Stimulated activated CD4-positive, alpha-beta T cell treated with anti-CD3 and anti-CD28 coated beads, TNF-alpha, amount 100 ng/mL, for 4 hours (primary cell): ENCODE data around the gene PSMD8.
"Not testable (repeated sequence)": the region's sequence is repeated elsewhere in the genome, so short reads cannot be mapped to it uniquely, and the experiment has no call there.

Source experiments
- DNase-seq, 3 experiments: peaks; one replicate each; pipeline ENCODE4 v3.0.0-alpha.2; 2020; ENCODE audit warnings: low read depth in 3 of 3

The PSMD8 gene

DNA sequence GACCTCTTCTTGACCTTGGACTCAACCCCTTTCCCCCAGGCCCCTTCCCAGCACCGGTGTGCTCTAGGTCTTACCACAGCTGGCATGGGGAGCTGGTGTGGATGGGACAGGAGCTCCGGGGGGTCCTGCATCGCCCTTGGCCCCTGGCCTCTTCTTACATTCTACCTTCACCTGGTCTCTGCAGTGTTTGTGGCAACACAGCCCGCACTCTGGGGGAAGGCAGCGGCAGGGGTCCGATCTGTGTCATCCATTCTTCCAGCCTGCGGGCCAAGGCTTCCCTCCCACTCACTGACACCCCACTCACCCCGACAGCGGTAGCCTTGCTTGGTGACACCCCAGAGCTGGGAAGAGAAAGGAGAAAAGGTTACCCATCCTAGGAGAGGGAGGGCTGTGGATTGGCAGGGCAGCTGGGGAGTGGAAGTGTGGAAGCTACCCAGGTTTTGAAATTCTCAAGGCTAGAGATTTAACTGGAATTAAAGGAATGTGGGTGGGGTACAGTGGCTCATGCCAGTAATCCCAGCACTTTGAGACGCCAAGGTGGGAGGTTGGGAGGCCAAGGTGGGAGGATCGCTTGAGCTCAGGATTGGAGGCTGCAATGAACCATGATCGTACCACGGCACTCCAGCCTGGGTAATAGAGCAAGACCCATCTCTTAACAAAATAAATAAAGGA lies 36.8 kb downstream of the PSMD8 start:
- DNase-seq: no peak

GRCh38 chr19:38411898-38412297 lies 37.5 kb downstream of the PSMD8 start:
- DNase-seq: not testable (repeated sequence)

GRCh38 chr19:38412491-38412890 lies 38.1 kb downstream of the PSMD8 start:
- no peak for DNase-seq

DNA sequence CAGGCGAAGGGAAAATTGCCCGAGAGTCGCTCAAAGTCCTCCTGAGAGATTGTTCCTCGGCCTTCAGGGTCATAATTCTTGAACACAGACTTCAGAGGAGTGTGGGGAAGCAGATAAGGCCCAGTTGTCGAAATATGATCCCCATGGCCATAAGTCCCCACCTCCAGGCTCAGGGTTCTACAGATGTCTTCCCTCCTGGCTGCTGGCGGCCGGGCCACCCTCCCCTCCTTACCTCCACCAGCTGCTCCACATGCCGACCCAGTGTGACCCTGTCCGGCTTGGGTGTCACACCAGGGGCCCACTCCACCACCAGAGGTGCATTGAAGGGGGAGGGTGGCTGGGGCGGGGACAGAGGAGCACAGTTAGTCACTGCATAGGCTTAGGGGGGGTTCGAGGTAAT lies 38.6 kb downstream of the PSMD8 start:
- no peak for DNase-seq

GRCh38 chr19:38413416-38413815 lies 39.0 kb downstream of the PSMD8 start:
- no peak for DNase-seq

- no peak for DNase-seq
Measured at GRCh38 chr19:38417146-38417543, 42.8 kb downstream of the PSMD8 start.

DNA sequence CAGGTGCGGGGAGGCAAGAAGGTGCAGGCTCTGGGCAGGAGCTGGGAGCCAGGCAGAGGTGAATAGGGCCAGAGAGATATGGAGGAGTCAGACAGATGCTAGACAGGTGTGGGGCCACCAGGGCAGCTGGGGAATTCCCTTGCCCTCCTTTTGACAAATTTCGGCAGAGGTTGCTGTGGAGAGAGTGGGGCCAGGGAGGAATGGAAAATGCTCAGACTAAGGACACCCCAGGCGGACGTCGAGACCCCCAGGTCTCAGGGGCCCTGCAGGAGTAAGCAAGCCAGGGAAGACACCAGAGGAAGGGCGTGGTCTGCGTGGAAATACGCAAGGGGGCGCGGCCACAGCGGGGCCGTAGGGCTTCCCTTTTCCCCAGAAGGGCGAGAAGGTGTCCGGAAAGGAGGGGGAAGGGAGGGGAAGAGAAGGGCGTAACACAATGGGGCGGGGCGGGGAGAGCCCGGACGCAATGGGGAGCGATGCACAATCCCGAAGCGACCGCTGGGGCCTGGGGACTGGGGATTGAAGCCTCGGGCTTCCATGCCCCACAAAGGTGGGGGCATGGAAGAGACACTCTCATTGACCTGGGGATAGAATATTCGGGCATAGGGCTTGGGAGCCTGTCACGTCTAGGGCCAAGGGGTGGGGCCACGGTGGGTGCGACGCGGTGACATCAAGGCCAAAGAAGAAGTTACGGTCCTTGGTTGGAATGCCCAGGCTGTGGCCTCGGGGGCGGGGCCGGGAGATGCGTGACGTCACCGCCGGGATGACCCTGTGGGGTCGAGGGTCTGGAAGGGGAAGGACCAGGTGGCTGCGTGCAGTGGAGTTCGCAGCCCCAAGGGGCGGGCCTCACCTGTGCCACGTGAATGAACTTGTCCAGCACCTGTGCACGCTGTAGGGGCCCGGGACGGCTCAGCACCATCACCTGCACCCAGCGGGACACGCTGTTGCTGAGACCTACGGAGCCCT lies 43.5 kb downstream of the PSMD8 start:
- DNase-seq: peak in 1 of 3 experiments; percentile 35

DNA sequence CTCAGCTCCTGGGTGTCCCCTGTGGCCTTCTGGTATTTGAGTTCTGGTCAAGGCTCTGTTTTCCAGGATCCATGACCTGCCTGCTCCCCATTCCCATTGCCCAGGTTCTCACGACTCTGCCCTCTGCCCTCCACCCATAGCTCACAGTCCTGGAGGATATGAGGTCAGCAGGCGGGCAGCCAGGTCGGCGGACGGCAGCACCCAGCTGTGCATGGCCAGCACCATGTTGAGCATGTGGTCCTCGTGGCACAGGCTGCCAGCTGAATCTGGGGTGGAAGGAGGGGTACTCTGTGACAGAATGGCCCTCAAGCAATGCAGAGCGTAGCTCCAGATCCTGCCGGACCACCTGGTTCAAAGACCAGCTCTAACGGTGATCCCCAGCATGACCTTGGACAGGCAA lies 46.6 kb downstream of the PSMD8 start:
- DNase-seq: no peak

- DNase-seq: no peak
Measured at GRCh38 chr19:38421856-38422255, 47.5 kb downstream of the PSMD8 start.

DNA sequence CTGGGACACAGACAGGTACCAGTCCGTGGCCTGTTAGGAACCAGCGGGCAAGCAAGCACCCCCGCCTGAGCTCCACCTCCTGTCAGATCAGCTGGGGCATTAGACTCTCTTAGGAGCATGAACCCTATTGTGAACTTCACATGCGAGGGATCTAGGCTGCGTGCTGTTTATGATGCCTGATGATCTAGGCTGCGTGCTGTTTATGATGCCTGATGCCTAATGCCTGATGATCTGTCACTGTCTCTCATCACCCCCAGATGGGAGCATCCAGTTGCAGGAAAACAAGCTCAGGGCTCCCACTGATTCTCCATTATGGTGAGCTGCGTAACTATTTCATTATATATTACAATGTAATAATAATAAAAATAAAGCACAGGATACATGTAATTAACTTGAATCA lies 48.1 kb downstream of the PSMD8 start:
- no peak for DNase-seq

- DNase-seq: no peak
Measured at GRCh38 chr19:38424272-38424671, 49.9 kb downstream of the PSMD8 start.

GRCh38 chr19:38425222-38425809 lies 50.9 kb downstream of the PSMD8 start:
- DNase-seq: no peak

DNA sequence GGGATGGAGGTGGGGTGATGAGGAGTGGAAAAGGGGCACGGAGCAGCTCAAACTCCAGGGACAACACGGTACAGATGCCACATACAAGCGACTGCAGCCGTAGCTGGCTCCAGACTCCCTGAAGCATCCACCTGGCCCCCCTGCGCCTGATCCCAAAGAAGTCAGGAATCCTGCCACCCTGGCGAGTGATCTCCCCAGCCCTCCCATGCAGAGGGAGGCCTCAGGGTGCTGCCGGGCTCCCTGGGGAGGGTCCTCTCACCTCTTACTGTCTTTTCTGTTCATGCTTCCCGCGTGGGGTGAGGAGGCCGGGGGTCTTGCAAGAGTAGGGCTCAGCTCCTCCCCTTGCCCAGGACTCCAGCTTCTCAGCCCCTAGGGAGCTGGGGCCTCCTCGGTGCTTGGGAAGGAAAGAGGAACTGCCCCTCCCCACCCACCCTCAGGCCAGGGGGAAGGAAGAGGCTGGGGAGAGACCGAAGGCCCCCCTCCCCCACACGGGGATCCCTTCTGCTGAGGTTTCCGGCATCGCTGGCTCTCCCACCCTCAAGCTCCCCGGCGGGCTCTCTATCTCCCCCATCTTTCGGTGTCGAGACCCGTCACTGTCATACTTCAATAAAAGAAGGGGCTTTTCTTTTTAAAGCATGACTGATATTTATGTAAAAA lies 51.6 kb downstream of the PSMD8 start, which contains the start of gene RASGRP4:
TSS of gene RASGRP4 (minus strand) at position 410 of the 657 bp plus-strand sequence. CDS start at position 282, 128 bp downstream.
- no peak for DNase-seq

DNA sequence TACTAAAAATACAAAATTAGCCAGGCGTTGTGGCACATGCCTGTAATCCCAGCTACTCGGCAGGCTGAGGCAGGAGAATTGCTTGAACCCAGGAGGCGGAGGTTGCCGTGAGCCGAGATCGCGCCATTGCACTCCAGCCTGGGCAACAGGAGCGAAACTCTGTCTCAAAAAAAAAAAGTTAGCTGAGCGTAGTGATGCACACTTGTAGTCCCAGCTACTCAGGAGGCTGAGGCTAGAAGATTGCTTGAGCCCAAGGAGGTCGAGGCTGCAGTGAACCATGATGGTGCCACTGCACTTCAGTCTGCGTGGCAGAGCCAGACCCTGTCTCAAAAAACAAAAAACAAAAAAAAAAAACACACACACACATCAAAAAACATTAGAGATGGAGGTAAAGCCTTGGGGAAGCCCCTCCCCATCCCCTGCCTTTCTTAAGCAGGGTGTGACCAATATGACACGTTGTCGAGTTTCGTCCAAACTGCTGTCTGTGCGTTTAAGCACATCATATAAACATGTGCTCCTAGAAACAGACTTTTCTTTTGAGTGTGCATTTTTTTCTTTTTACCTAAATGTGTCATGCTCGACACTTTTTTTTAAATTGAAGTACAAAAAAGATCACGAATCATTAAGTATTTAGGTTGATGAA lies 52.8 kb downstream of the PSMD8 start:
- not testable (repeated sequence) for DNase-seq

DNA sequence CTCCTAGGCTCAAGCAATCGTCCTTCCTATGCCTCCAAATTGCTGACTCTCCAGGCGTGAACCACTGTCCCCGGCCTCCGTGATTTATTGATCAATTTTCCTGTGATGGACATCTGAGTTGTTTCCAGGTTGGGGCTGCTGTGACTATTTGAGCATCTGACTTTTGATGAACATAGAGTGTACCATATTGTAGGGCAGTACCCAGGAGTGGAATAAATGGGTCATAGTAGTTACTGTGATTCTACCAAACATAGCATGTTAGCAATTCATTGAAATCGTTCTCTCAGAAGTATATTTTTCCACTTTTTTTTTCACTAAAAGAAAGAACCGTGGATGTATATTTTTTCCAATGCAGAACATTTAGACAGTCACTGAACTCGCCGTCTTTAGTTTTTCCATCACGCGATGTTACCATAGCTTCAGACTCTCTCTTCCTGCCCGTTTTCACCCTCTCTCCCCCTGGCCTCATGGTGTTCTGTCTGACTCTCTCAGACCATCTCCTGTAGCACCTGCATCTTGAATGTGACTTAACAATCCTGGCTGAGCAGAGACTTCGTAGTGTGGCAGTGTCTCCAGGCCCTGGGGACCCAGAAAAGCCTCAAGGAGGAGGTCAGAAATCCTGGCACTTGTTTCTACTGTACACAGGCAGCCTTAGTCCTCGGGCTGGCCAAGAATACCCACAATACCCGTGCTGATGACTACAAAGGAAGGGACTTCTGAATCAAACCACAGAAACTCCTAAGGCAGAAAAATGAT lies 54.9 kb downstream of the PSMD8 start:
- DNase-seq: no peak

DNA sequence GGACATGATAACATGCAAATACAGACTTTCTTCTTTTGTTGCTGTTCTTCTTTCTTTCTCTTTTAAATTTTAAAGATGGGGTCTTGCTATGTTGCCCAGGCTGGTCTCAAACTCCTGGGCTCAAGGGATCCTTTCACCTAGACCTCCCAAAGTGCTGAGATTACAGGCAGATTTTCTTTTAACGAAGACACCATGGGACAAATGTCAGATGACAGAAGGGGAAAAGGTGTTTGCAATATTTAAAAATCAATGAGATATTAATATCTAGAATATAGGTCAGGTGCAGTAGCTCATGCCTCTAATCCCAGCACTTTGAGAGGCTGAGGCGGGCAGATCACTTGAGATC lies 55.4 kb downstream of the PSMD8 start:
- DNase-seq: no peak

DNA sequence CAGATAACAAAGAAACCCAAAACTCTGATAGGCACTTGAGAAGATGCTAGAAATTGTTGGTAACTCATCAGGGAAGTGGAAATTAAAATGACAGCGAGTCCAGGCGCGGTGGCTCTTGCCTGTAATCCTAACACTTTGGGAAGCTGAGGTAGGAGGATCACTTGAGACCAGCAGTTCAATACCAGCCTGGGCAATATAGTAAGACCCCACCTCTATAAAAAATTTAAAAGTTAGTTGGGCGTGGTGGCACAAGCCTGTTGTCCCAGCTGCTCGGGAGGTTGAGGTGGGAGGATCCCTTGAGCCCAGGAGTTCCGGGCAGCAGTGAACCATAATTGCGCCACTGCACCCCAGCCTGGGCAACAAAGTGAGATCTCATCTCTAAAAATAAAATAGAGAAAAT lies 56.6 kb downstream of the PSMD8 start:
- no peak for DNase-seq

GRCh38 chr19:38433268-38433733 lies 58.9 kb downstream of the PSMD8 start, which contains the start of gene RYR1:
TSS of gene RYR1 (plus strand) at chr19:38433691. CDS start at chr19:38433830, 139 bp downstream.
- DNase-seq: peak in 1 of 3 experiments; percentile 10
